Esophagus muscularis mucosa (tissue), 3 donors: ENCODE results near the gene TCF3.

Source experiments
- CTCF ChIP-seq, 3 experiments: fragments of 200-600 bp in 2 of 3; fragments of 450-650 bp in 1 of 3; sonication (generic) in 2 of 3; IDR thresholded peaks; one replicate each; pipeline ENCODE4 v1.5.1; 2017 to 2019; ENCODE audit warnings: antibody characterized with exemption in 3 of 3, mild to moderate bottlenecking in 2 of 3, moderate library complexity in 1 of 3
- POLR2A ChIP-seq: fragments of 450-650 bp; IDR thresholded peaks from one replicate; pipeline ENCODE4 v1.6.1; 2017; ENCODE audit warnings: antibody characterized with exemption, moderate library complexity, mild to moderate bottlenecking, low read depth

DNA sequence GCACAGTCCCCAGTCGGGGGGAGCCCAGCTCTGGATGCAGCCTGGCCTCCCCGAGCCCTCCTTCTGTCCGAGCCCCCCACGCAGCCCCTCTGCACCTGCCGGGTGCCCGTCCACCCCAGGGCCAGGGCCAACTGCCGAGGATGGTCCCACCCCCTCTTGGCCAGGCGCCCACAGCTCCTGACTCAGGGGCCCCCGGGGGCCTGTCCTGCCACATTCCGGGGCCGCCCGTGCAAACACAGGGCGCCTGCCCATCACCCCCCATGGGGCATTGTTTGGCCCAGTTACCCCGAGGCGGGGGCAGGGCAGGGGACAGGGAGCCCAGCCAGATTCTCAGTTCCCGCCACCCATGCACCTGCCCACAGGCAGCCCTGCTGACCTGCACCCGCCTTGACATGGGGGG is 5.3 kb upstream of the TCF3 start:
- TF ChIP-seq CTCF (IDR thresholded peaks at IDR 0.05) (no peak), POLR2A (no peak)
